Left ventricle myocardium superior (tissue), 1 donor: ENCODE results near the gene PPIA. TPM values are rescaled to one million over a fixed set of nuclear protein-coding genes. Genes with fewer than 3 reads are reported as not detected.
"Not testable (repeated sequence)": the region's sequence is repeated elsewhere in the genome, so short reads cannot be mapped to it uniquely, and the experiment has no call there.

Source experiments
- ATAC-seq: fragments of 200-7000 bp; cut with Tn5 transposase; one replicate; pipeline ENCODE4 v1.9.1; 2020; ENCODE audit warnings: mild to moderate bottlenecking, moderate library complexity
- DNase-seq: peaks from one replicate; pipeline ENCODE4 v3.0.0-alpha.2; 2020
- intact Hi-C: fragments of 100-400 bp; cut with micrococcal nuclease; formaldehyde crosslinking; loops from one replicate; pipeline ENCODE4 v1.11.0; 2022
- total RNA-seq: library from RNA; stranded (reverse); fragmentation: NEBNext Ultra II Directional; extraction: Animal tissue kit (Norgen Biotek cat#: 25700); gene quantifications from one replicate; pipeline ENCODE4 v1.2.1, GENCODE V29; 2021
- donor health status: DM: no; HTN: yes; CAD: no; lungs with severe emphysema.

Gene PPIA
- total RNA-seq, 1 donor from 2014 or later, result 436 TPM

- intact Hi-C loops, result no loop called here
- ATAC-seq (no peak), DNase-seq (no peak)
Observed at GRCh38 chr7:44782460-44782859, 14.0 kb upstream of the PPIA start.

GRCh38 chr7:44783407-44783806, 13.1 kb upstream of the PPIA start:
- intact Hi-C loops, result no loop called here

GRCh38 chr7:44784364-44784763, 12.1 kb upstream of the PPIA start:
- ATAC-seq, result no peak

More at GRCh38 chr7:44783407-44783806, 13.1 kb upstream of the PPIA start:
- no peak for DNase-seq
- ATAC-seq, result no peak

DNA sequence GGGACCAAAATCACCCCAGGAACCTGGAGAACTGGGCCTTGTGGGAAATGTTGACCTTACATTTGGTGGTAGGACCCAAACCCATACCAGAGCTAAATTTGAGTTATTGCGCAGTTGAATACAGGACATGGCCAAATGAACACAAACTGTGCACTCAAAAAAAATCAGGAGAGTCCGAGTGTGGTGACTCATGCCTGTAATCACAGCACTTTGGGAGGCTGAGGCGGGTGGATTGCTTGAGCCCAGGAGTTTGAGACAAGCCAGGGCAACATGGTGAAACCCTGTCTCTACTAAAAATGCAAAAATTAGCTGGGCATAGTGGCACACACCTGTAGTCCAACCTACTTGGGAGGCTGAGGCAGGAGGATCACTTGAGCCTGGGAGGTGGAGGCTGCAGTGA, 11.3 kb upstream of the PPIA start:
- intact Hi-C loops, ATAC-seq, DNase-seq: not testable (repeated sequence)

More at GRCh38 chr7:44784364-44784763, 12.1 kb upstream of the PPIA start:
- intact Hi-C loops, result no loop called here
- DNase-seq, result no peak

DNA sequence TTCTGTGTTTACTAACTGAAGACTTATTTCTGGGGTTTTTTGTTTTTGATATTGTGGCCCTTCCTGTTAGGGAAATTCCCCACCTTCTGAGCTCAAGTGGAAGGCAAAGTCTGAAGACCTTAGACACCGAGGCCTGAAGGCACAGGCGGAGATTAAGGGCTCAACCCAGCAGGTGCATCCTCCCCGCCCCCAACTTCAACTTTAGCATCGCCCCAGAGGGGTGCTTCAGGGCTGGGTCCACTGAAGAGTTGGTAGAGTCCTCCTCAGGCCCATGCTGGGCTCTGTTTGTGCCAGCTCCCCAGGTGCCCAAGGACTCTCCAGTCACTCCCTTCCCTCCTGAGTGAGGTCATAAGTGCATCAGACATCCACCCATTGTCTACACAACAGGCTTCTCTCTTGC, 9.4 kb upstream of the PPIA start:
- intact Hi-C loops, result no loop called here
- ATAC-seq, result no peak
- DNase-seq, result no peak

DNA sequence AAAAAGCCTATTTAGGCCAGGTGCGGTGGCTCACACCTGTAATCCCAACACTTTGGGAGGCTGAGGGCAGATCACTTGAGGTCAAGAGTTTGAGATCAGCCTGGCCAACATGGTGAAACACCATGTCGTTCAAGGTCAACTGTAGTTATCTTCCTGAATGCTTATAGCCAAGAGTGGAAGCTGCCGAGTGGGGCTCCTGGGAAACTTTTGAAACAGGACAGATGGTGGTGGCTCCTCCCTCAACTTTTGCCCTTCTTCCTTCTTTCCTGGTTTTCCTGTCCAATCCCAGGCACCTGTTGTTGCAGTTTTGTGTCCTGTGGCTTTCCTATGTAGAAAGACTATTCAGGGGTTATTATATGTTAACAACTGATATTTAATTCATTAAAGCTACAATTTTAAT, 8.7 kb upstream of the PPIA start:
- intact Hi-C loops, result no loop called here
- ATAC-seq, result no peak
- DNase-seq, result no peak

DNA sequence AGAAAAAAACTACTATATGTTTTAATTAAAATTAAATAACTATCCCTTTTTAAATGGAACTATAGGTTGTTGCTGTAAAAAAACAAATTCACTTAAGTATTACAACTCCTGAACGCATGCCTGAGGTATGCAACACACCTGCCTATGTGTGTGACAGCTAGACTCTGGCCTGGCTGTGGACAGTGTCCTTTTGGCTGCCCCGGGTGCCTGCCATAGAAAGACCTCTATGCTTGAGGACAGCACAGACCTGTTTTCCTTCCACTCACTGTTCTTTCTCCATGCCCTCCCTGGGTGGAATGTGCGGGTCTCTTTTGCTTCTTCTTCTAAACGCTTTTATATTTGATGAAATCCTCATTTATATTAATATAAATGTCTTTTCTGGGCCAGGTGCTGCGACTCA, 6.5 kb upstream of the PPIA start:
- DNase-seq (no peak), ATAC-seq (no peak)
- intact Hi-C loops, result no loop called here

DNA sequence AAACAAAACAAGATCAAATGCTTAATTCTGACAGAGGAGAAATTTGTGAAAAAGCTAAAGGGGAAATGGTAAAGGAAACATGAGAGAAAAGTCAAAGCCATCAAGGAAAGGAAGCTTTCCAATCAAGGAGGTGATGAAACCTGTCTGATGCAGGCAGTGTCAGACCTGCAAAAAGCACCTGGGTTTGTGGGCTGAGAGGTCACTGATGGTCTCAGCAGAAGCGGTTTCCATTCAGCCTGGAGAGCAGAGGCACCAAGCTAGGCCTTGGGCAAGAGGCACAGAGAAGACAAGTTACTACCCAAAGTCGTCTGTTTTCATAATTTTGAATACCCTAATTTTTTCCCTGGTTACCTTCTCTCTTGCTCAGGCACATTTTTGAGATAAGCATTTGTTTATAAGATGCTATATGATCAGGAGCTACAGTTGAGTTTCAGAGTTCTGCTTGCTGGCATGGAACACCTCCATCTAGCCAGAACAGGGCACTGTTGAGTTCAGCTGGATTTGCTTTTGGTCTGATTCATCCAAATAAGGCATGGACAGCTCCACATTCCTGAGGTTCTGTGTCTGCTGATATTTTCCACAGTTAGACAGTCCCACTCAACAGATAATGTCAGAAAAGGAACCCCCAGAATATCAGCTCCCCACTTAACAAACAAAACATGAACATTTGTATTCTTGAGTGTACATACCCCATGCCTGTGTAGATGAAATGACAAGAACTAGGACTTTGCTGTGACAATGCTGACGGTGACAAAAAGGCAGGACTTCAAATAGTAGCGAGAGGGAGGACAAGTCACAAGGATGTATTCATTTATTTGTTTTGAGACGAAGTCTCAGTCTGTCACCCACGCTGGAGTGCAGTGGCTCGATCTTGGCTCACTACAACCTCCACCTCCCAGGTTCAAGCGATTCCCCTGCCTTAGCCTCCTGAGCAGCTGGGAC, 4.9 kb upstream of the PPIA start:
- DNase-seq, result no peak
- intact Hi-C loops, result no loop called here
- ATAC-seq, result no peak

GRCh38 chr7:44793919-44794318, 2.6 kb upstream of the PPIA start:
- ATAC-seq, result no peak
- intact Hi-C loops, result no loop called here
- DNase-seq, result no peak

GRCh38 chr7:44794331-44794730, 2.1 kb upstream of the PPIA start:
- intact Hi-C loops, result no loop called here
- ATAC-seq (no peak), DNase-seq (no peak)

DNA sequence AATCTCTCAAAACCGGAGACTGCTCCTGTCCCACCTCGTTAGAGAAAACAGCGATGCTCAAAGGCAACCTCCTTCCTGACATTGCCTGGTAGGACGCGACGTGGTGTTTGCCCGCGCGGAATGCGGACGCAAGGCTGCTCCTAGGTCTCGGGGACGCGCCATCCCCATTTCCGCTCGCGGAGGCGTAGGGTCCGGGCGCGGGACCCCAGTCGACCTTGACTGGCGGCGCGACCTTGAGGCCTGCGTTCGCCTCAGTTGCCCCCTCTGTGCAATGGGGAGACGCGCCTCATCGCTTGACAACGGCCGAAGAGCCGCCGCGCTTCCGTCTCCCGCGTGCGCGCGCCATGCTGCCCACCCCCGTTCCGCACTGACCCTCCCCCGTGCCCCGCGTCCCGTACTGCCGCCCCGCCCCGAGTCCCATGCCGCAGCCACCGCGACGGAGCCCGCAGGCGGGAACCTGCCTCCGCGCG, 412 bp upstream of the PPIA start:
- no peak for DNase-seq
- peak; percentile 19 for ATAC-seq
- intact Hi-C loops, result no loop called here

- intact Hi-C loops, result no loop called here
- peak; percentile 92 for DNase-seq
- ATAC-seq, result peak; percentile 83
Observed at GRCh38 chr7:44797329-44798258, 1.1 kb downstream of the PPIA start.

GRCh38 chr7:44798649-44799305, 2.3 kb downstream of the PPIA start:
- DNase-seq (no peak), ATAC-seq (no peak)
- intact Hi-C loops, result no loop called here

GRCh38 chr7:44799939-44800338, 3.5 kb downstream of the PPIA start:
- ATAC-seq, result no peak
- intact Hi-C loops, result no loop called here
- no peak for DNase-seq

- no peak for DNase-seq
- no peak for ATAC-seq
- intact Hi-C loops, result no loop called here
Observed at GRCh38 chr7:44801890-44802289, 5.4 kb downstream of the PPIA start.

DNA sequence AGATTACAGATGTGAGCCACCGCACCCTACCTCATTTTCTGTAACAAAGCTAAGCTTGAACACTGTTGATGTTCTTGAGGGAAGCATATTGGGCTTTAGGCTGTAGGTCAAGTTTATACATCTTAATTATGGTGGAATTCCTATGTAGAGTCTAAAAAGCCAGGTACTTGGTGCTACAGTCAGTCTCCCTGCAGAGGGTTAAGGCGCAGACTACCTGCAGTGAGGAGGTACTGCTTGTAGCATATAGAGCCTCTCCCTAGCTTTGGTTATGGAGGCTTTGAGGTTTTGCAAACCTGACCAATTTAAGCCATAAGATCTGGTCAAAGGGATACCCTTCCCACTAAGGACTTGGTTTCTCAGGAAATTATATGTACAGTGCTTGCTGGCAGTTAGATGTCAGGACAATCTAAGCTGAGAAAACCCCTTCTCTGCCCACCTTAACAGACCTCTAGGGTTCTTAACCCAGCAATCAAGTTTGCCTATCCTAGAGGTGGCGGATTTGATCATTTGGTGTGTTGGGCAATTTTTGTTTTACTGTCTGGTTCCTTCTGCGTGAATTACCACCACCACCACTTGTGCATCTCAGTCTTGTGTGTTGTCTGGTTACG, 6.0 kb downstream of the PPIA start:
- intact Hi-C loops, result no loop called here
- ATAC-seq (no peak), DNase-seq (no peak)

DNA sequence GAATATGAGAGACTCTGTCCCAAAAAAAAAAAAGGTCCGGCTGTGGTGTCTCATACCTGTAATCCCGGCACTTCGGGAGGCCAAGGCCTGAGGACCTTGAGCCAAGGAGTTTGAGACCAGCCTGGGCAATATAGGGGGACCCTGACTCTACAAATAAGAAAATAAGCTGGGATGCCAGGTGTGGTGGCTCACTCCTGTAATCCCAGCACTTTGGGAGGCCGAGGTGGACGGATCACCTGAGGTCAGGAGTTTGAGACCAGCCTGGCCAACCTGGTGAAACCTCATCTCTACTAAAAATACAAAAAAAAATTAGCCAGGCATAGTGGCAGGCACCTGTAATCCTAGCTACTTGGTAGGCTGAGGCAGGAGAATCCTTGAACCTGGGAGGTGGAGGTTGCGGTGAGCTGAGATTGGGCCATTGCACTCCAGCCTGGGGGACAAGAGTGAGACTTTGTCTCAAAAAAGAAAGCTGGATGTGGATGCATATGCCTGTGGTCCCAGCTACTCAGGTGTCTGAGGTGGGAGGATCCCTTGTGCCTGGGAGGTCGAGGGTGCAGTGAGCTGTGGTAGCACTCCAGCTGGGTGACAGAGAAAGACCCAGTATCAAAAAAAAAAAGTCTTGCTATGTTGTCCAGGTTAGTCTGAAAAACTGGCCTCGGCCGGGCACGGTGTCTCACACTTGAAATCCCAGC, 7.5 kb downstream of the PPIA start:
- DNase-seq, intact Hi-C loops, ATAC-seq: not testable (repeated sequence)

DNA sequence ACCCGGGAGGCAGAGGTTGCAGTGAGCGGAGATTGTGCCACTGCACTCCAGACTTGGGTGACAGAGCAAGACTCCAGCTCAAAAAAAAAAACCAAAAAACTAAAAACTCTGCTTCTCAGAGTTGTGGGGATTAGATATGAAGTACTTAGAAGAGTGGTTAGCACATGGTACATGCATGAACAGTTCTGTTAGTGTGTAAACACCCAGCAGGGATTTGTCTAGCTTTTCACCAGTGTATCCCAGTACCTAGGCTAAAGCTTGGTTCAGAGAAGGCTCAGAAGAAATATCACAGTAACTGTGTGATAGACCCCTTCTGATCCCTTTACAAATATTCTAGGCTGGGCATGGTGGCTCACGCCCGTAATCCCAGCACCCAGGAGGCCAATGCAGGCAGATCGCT, 9.5 kb downstream of the PPIA start:
- intact Hi-C loops, result no loop called here
- DNase-seq (no peak), ATAC-seq (no peak)
